Esophagus muscularis mucosa (tissue), 4 donors: Measurements from ENCODE around the gene GRIA2.

Experiments
- EP300 ChIP-seq: sonication (generic); formaldehyde crosslinking; IDR thresholded peaks from one replicate; pipeline ENCODE4 v1.6.1; 2017; ENCODE audit warnings: antibody characterized with exemption
- POLR2A ChIP-seq: fragments of 450-650 bp; IDR thresholded peaks from one replicate; pipeline ENCODE4 v1.6.1; 2017; ENCODE audit warnings: antibody characterized with exemption, moderate library complexity, mild to moderate bottlenecking, low read depth
- POLR2AphosphoS5 ChIP-seq, 2 donors: sonication (generic); formaldehyde crosslinking; IDR thresholded peaks; one replicate each; pipeline ENCODE4 v1.6.1; 2017; ENCODE audit warnings: antibody characterized with exemption in 2 of 2
- TF ChIP-seq, protein P1 (sequence below), 3 experiments: fragments of 200-600 bp in 2 of 3; fragments of 450-650 bp in 1 of 3; sonication (generic) in 2 of 3; IDR thresholded peaks; one replicate each; pipeline ENCODE4 v1.5.1; 2017 to 2019; ENCODE audit warnings: antibody characterized with exemption in 3 of 3, mild to moderate bottlenecking in 2 of 3, moderate library complexity in 1 of 3

DNA sequence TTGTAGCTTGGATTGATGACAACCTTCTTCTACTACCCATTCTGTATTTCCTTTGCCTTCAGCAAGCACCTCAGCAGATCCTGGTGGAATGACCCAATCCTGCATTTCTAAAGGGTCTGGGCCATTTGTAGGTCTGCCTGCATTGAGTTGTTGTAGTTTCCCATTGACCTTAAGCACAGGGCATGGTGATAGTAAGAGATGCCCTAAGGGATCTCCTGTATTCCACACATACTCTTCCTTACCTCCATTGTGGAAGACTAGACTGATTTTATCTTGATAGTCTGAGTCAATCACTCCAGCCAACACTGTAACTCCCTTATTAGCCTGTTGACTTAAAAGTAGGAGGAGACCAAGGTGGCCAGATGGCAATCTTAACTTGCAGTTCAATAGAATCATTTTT lies 184.5 kb downstream of the GRIA2 start:
- TF ChIP-seq POLR2AphosphoS5 (IDR thresholded peaks at IDR 0.05) (no peak), EP300 (no peak), POLR2A (no peak)
- TF ChIP-seq, protein P1, sequence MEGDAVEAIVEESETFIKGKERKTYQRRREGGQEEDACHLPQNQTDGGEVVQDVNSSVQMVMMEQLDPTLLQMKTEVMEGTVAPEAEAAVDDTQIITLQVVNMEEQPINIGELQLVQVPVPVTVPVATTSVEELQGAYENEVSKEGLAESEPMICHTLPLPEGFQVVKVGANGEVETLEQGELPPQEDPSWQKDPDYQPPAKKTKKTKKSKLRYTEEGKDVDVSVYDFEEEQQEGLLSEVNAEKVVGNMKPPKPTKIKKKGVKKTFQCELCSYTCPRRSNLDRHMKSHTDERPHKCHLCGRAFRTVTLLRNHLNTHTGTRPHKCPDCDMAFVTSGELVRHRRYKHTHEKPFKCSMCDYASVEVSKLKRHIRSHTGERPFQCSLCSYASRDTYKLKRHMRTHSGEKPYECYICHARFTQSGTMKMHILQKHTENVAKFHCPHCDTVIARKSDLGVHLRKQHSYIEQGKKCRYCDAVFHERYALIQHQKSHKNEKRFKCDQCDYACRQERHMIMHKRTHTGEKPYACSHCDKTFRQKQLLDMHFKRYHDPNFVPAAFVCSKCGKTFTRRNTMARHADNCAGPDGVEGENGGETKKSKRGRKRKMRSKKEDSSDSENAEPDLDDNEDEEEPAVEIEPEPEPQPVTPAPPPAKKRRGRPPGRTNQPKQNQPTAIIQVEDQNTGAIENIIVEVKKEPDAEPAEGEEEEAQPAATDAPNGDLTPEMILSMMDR (IDR thresholded peaks at IDR 0.05): no peak
